ENCODE measurements around the gene CNTD1.
A peak's percentile ranks its signal among the peaks of the same experiment; 100 is the strongest.

The CNTD1 gene

GRCh38 chr17:42806249-42806648 lies 7.6 kb downstream of the CNTD1 start:
- TF ChIP-seq REST (IDR thresholded peaks at IDR 0.05; ENCODE audit: insufficient read depth in 1 of 2, low read depth in 2 of 2, low read length in 2 of 2): no peak
- TF ChIP-seq SIN3A (IDR thresholded peaks at IDR 0.05; ENCODE audit: borderline replicate concordance, insufficient read depth, low read length): no peak

GRCh38 chr17:42809250-42809649 lies 10.6 kb downstream of the CNTD1 start:
- no peak for TF ChIP-seq FOXP2 (optimal IDR thresholded peaks at IDR 0.05; ENCODE audit: borderline replicate concordance, extremely low read depth, extremely low read length, insufficient read depth)
- no peak for TF ChIP-seq REST (IDR thresholded peaks at IDR 0.05; ENCODE audit: insufficient read depth in 1 of 2, low read depth in 2 of 2, low read length in 2 of 2)
- TF ChIP-seq TAF1 (IDR thresholded peaks at IDR 0.05; ENCODE audit: borderline replicate concordance, insufficient read depth, low read length): no peak
- TF ChIP-seq SIN3A (IDR thresholded peaks at IDR 0.05; ENCODE audit: borderline replicate concordance, insufficient read depth, low read length): no peak
- no peak for TF ChIP-seq POLR2AphosphoS5 (IDR thresholded peaks at IDR 0.05; ENCODE audit: low read depth, low read length)

- TF ChIP-seq FOXP2 (optimal IDR thresholded peaks at IDR 0.05; ENCODE audit: borderline replicate concordance, extremely low read depth, extremely low read length, insufficient read depth): no peak
- TF ChIP-seq SIN3A (IDR thresholded peaks at IDR 0.05; ENCODE audit: borderline replicate concordance, insufficient read depth, low read length): peak; percentile 78; the same call in 1 of the 2 replicates
- peak; percentile 44; the same call in 1 of the 2 replicates for TF ChIP-seq POLR2AphosphoS5 (IDR thresholded peaks at IDR 0.05; ENCODE audit: low read depth, low read length)
- TF ChIP-seq REST (IDR thresholded peaks at IDR 0.05; ENCODE audit: insufficient read depth in 1 of 2, low read depth in 2 of 2, low read length in 2 of 2): 0 out of 4 replicates have a peak, but pooled peaks of 1 of the 2 experiments have one; percentile 43
- no peak for TF ChIP-seq TAF1 (IDR thresholded peaks at IDR 0.05; ENCODE audit: borderline replicate concordance, insufficient read depth, low read length)
Measured at GRCh38 chr17:42814633-42815399, 16.2 kb downstream of the CNTD1 start.

GRCh38 chr17:42817866-42818265 lies 19.2 kb downstream of the CNTD1 start:
- TF ChIP-seq REST (IDR thresholded peaks at IDR 0.05; ENCODE audit: insufficient read depth in 1 of 2, low read depth in 2 of 2, low read length in 2 of 2) (no peak), FOXP2 (optimal IDR thresholded peaks at IDR 0.05; ENCODE audit: borderline replicate concordance, extremely low read depth, extremely low read length, insufficient read depth) (no peak), TAF1 (IDR thresholded peaks at IDR 0.05; ENCODE audit: borderline replicate concordance, insufficient read depth, low read length) (no peak), POLR2AphosphoS5 (IDR thresholded peaks at IDR 0.05; ENCODE audit: low read depth, low read length) (no peak), SIN3A (IDR thresholded peaks at IDR 0.05; ENCODE audit: borderline replicate concordance, insufficient read depth, low read length) (no peak)
